Stimulated activated naive CD4-positive, alpha-beta T cell treated with Interleukin-2 at 50 U/mL for 16 hours (primary cell): ENCODE data around the gene HIRA.
"Not testable (repeated sequence)": the region's sequence is repeated elsewhere in the genome, so short reads cannot be mapped to it uniquely, and the experiment has no call there.

Source experiments
- DNase-seq: peaks from one replicate; lab custom pipeline; 2025; lab: John Stamatoyannopoulos, UW

Gene HIRA

DNA sequence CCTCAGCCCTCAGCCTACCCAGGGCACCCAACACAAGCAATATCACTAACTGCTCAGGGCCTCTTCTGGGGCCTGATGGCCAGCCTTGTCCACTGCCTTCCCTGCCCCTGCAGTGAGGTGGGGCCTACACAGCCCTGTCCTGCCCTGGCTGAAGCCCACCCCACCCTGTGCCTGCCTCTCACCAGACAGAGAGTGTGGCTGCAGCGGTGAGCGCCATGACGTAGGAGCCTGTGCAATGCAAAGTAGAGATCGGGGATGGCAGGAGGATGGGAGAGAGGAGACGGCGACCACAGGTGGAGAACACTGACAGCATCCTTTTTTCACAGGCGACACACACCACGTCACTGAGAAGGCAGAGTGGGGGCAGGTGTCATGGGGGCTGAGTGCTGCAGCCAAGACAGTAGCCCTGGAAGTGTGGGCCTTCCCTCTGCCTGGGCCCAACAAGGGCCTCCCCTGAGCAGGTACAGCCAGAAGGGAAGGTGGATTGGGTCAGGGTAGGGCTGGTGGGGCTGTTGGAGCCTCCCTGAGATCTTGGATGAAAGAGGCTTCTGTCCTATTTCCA is 74.7 kb downstream of the HIRA start:
- DNase-seq, result no peak

DNA sequence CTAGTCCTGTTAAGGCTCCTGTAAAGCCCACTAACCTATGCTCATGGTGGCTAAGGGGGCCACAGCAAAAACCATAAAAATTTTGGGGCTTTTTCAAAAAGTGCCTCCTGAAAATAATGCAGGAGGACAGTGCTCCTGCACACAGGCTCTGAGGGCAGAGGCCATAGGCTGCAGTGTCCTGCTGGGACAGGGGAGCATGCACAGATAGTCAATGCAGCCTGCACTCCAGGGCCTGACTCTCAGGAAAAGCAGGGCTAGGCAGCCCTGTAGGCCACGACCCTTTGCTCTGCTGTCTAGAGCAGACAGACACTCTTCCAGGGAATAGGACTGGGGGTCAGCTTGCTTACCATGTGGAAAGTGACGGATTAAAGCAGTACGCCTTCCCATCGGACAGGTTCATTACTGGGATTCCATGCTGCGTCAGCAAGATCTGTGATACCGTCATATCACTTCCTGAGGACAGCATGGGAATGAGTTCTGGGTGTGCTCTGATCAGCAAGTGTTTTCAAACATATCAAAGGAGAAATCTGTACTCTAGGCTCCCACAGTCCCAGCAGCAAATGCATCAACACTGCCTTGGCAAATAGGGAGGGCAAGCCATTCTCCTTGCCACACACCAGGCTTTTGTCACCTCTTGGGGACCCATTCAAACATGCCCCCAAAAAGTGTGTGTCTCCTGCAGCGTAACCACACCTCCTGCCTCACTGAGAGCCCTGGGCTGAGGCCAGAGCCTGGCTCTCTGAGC is 75.9 kb downstream of the HIRA start:
- DNase-seq, result no peak

DNA sequence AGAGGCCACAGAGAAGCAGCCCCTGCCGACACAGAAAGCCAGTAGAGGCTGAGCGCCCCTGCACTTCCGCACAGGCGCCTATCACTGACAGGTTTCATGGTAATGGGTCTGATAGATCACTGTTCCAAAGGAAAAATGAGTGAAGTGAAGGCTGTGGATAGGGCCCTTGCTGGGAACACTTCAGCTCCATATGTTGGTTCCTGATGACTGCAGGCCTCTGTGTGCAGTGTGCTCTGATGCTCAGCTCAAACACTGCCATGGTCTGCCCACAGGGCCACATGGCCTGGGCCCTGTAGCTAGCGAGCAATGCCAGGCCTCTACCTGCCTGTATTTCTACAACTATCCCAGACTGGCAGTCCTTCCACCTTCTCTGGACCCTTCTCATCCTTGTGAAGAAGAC is 77.3 kb downstream of the HIRA start:
- DNase-seq, result no peak

DNA sequence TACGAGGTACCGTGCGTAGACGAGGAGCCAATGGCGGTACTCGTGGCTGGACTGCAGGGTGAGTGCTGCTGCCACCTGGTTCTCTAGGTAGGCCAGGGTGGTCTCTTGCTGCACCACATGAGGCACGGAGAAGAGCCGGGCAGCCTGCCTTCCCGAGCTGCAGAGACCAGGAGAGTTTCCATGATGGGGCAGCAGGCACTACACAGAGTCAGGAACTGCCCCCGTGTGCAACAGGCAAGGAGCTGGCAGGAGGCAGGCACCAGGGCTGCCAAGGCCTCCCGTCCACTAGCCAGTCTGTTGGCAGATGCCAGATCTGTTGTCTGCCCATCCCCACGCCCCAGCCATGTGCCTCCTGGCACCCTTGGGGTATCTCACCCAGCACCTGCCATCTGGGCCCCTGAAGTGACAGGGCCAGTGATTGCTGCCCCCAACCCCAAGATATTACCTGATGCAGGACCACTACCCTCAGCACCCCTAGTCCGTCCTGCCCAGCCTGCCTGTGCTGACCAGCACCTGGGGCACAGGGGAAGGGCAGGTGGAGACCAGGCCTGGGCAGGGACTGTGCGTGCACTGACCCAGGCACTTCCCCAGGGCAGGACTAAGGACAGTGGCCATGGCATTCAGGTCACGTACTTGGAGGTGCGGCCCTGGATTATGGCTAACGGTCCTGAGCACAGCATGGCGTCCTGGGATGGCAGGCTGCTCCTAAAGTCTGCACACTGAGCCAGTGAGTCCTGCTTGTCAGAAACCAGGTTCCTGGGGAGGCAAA is 78.0 kb downstream of the HIRA start:
- no peak for DNase-seq

DNA sequence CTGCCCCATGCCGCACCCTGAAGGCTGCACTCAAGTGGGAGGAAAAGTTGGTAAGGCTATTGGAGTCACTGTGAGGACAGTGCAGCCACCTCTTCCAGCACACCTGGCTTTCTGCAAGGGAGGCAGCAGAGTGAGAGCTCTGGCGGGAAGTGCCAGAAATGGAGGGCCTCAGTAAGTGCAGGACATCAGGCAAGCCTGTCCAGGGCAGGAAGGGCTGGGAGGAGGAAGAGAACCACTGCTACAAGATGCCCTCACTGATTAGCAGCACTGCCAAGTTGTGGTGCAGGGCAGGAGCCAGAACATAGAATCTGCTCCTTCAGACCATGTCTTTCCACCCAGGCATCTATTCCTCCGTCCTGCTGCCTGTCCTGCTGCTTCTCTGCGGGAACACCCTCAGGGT is 78.8 kb downstream of the HIRA start:
- DNase-seq, result no peak

DNA sequence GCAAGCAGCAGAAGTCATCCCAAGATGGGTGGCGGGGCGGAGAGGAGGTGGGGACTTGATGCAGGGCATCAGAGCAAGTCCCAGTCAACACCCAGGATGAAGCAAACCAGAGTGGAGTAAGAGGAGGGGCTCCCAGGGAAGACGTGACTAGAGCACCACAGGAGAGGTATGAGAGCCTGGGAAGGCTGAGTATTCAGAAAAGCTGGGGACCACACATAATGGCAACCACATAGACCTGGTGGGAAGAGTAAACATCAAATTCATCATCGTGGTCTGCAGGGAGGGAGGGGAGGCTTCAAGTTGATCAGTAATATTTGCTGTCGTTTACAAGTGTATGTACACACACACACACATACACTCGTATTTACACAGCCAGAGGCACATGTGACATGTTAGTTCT is 79.3 kb downstream of the HIRA start:
- DNase-seq, result no peak

DNA sequence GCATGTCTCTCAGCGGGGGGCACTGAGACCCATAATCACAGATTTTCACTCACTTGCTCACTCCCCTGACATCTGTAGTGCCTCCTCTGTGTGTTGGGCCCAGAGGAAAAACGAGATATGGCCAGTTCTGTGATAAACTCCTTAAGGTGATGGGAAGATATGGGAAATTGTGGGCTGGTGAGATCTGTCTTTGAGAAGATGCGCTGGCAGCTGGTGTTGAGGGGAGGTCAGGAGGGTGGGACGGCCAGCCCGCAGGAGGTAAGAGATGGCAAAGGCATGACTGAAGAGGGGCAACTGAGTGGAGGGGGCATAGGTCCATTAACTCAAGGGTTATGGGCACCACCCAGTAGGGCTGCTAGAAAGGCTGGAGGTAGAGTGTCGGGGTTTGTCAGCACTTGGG is 79.9 kb downstream of the HIRA start:
- DNase-seq, result no peak

DNA sequence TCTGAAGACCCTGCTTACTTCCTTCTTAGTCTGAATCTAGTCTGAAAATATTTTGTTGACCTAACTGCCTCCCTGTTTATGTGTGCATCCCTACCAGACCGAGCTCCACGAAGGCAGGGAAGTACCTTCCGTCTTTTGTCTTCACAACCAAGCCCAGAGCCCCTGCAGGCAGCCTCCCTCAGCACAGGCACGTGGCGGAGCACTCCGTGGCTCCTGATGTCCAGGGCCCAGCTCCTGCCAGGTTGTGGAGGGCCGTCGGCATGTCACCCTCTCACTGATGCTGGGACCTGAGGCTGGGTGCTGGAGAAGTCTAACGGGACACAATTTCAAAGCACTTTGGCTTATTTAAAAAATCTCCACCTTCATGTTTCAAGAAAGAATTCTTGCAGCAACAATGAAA is 80.6 kb downstream of the HIRA start:
- no peak for DNase-seq

DNA sequence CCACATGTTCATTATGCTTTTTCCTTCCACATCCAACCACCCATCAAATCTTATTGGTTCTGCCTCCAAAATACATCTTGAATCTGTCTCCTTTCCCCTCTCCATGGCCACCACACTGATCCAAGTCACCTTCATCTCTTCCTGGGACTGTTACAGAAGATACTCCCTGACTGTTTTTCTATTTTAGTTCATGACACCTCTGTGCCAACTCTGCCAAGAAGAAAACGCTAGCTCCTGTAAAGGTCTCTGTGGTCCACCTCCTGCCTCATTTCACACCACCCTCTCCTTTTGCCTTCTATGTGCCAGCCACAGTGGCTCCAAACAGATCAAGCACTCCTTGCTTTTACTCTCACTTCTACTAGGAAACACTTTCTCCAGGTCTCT is 81.1 kb downstream of the HIRA start:
- DNase-seq, result no peak

DNA sequence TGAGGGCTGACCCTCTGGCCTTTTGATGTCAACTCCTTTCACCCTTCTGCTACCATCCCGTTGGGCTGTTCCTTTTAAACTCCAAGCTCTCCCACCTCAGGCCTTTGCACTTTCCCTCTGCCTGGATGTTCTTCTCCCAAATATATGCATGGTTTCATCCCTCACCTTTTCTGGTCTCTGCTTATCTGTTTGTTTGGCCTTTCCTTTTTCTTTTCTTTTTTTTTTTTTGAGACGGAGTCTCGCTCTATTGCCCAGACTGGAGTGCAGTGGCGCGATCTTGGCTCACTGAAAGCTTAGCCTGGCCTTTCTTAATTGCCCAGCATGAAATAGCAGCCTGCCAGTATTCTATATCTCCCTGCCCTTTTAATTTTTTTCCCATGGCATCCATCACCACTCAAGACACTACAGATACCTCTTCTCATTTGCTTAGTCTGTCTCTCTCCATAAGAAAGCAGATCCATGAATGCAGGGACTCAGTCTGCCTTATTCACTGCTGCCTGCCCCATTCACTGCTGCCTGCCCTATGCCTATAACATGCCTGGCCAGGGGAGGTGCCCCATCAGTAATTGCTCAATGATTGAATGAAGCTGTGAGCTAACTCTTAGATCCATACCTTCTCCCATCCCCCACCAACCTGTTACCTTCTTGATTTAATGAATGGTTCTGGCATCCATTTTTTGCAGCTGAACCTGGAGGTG is 81.6 kb downstream of the HIRA start:
- DNase-seq, result no peak

DNA sequence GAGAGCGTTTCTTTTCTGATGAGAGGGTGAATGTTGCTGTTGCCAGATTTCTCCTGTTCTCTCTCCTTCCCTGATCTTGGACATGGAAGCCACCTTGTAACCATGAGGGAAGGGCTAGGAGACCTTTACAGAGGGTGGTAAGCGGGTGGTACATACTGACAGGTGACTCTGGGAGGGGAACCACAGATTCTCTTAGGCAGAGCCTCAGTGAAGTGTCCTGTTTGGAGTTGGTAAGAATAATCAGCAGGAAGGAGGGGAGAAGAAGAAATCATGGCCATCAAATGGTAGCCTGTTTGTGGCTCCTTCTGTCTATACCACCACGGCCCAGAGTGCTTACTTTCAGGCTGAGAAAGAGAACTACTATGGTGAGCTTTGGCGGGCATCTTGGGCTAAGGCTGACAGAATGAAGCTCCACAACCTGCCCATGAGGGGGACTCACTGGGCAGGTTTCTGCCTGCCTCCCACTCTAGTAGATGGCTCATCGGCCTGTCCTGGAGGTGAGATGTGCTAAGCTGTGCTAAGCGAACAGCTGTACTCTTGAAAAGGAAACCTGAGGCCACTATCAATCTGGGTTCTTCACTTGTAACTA is 84.8 kb downstream of the HIRA start:
- DNase-seq, result no peak

DNA sequence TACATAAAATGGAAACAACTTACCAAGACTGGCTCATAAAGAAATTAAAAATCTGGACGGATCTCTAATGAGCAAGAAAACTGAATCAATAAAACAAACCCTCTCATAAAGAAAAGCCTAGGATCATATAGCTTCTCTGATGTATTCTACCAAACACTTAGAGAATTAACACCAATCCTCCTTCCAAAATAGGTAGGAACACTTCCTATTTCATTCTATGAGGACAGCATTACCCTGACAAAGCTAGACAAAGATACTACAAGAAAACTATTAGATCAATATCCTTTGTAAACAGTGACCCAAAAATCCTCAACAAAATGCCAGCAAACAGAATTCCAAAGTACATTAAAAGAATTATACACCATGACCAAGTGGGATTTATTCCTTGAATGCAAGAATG is 87.1 kb downstream of the HIRA start:
- no peak for DNase-seq

DNA sequence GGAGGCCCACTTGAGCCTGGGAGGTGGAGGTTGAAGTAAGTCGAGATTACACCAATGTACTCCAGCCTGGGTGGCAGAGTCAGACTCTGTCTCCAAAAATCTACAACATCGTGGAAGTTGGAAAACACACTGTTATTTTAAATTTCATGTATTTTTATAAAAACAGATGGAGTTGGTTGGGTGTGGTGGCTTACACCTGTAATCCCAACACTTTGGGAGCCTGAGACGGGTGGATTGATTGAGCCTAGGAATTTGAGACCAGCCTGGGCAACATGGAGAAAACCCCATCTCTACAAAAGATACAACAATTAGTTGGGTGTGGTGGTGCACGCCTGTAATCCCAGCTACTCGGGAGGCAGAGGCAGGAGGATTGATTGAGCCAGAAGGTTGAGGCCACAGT is 88.1 kb downstream of the HIRA start:
- no peak for DNase-seq

DNA sequence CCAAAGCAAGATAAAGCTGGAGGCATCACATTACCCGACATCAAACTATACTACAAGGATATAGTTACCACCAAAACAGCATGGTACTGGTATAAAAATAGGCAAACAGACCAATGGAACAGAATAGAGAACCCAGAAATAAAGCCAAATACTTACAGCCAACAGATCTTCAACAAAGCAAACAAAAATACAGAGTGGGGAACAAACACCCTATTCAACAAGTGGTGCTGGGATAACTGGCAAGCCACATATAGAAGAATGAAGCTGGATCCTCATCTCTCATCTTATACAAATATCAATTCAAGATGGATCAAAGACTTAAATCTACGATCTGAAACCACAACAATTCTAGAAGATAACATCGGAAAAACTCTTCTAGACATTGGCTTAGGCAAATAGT is 90.0 kb downstream of the HIRA start:
- no peak for DNase-seq

DNA sequence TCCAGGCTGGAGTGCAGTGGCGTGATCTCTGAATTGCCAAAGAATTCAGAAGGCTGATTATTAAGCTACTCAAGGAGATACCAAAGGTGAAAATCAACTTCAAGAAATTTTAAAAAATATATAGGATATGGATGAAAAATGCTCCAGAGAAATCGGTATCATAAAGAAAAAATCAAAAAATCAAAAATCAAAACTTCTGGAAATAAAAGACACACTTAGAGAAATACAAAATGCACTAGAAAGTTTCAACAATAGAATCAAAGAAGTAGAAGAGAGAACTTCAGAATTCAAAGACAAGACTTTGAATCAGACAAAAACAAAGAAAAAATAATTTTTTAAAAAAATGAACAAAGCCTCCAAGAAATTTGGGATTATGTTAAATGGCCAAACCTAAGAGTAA is 94.4 kb downstream of the HIRA start:
- no peak for DNase-seq

DNA sequence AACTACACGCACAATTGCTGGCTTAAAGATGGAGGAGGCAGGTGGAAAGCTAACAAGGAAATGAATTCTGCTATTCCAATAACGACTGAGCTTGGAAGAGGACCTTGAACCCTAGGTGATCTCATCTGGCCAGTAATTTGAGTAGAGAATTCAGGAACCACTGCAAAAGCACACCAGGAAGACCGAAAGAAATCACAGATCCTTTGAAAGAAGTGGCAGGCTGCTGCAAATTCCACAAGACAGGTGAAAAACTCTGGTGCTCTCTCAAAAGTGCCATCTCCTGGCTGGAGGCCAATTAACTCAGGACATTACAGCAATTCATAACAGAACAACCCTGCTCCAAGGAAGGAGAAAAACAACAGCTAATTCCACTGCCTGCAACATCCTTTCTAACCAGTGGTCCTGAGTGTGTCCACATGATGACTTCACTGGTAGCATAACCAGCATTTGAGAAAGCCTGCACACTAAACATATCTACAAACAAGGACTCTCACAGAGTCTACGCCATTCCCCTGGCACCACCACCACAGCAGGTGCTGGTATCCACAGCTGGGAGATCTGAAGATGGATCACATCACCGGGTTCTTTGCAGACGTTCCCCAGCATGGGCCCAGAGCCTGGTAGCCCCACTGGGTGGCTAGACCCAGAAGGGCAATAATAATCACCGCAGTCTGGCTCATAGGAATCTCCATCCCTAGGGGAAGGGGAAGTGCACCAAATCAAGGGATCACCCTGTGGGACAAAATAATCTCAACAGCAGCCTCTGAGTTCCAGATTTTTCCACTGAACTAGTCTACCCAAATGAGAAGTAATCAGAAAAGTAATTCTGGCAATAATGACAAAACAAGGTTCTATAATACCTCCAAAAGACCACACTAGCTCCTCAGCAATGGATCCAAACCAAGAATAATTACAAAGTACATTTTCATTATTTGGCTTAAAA is 95.1 kb downstream of the HIRA start:
- DNase-seq, result no peak

DNA sequence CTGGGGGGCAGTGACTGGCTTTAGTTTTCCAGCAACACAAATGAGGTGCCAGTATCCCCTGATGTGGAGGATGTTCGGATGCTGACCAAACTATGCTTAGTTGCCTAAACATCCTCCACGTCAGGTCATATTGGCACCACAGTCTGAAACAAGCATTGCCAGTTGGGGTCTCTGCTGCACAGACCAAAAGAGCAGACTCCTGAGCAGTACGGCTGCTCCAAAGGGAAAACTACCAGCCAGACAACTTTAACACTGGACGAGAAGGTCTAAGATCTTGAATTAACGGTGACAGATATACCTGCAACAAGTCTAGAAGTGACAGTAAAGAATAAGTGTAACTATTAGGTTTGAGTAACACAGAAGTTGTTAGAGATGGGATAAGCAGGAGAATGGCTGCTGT is 99.6 kb downstream of the HIRA start:
- DNase-seq, result no peak

DNA sequence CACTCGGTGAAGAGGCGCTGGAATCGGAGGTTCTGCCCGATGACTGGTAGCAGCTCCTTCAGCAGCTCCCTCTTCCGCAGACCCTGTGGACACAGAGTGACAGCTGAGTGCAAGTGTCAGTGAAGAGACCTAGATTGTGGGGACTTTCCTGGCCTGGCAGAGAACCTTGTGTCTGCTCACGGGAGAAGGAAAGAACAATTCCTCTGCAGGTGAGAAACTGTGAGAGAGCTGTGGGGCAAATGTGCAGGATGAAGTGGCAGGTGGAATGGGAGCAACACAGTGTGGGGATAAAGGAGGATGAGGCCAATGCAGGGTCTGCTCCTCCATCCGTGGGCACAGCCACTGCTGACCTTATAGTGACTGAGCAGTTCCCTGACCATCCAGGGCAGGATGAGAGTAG is 100.1 kb downstream of the HIRA start:
- DNase-seq, result no peak

DNA sequence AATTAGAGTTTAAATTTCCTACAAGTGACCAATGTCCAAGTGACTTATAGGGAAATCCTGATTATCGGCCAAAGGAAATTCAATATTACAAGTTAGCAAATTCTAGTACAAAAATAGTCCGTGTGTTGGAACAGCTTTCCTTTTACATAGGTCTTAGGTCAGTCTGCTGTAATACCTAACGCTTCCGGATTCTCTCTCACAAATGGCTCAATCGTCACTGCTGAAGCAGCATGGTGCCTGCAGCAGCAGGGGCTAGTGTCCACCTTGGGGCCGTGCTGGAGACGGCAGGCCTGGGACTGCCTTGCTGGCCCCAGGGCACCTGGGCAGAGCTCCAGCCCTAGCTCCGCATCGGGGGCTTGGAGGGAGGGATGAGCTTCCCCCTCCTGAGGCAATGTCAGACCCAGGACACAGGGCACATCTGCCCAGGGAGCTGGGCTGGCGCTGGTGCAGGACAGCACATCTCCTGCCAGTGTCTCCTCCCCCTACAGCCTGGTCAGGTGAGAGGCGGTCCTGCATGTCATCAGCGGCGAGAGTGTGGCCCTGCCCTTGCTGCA is 100.6 kb downstream of the HIRA start:
- no peak for DNase-seq

DNA sequence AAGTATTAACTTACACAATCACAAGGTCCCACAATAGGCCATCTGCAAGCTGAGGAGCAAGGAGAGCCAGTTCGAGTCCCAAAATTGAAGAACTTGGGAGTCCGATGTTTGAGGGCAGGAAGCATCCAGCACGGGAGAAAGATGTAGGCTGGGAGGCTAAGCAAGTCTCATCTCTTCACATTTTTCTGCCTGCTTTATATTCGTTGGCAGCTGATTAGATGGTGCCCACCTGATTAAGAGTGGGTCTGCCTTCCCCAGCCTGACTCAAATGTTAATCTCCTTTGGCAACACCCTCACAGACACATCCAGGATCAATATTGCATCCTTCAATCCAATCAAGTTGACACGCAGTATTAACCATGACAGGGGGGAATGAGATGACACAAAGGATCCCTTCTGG is 101.3 kb downstream of the HIRA start:
- not testable (repeated sequence) for DNase-seq

DNA sequence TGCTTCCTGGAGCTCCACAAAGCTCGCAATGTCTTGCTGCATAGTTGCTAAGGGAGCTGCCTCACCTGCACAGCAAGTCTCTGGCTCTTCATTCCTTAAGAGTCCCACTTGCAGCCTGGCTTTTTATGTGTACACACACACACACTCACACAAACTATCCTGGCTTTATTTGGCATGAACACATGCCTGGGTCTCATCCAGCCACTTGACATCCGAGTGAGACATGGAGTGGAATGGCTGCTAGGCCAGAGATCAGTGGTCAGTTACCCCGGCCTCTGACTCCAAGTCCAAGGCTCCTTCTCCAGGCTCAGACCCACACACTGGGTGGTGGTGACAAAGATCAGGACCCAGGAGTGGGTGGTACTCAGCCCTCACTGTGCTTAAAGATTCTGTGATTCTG is 102.1 kb downstream of the HIRA start:
- no peak for DNase-seq
